Heart right ventricle (tissue), 16 donors: ENCODE measurements around the gene NFE2. TPM values are rescaled to one million over a fixed set of nuclear protein-coding genes. Genes with fewer than 3 reads are reported as not detected.
"Not testable (repeated sequence)": the region's sequence is repeated elsewhere in the genome, so short reads cannot be mapped to it uniquely, and the experiment has no call there.

ENCODE experiments used
- ATAC-seq, 8 donors: fragments of 200-7000 bp; cut with Tn5 transposase; one replicate each; pipeline ENCODE4 v1.9.1; 2020; ENCODE audit warnings: mild to moderate bottlenecking in 8 of 8, moderate library complexity in 8 of 8, moderate number of reproducible peaks in 1 of 8
- DNase-seq, 2 donors: peaks; one replicate each; pipeline ENCODE4 v3.0.0-alpha.2; 2020
- H3K27ac ChIP-seq, 10 donors: fragments of 200-600 bp; sonication (generic) in 2 of 10; one replicate each; pipeline versions ENCODE4 v1.5.0 to v1.8.0; 2020 to 2022; ENCODE audit warnings: mild to moderate bottlenecking in 3 of 10
- H3K27me3 ChIP-seq, 7 donors: fragments of 200-600 bp; one replicate each; pipeline ENCODE4 v1.8.0; 2021 to 2022; ENCODE audit warnings: mild to moderate bottlenecking in 2 of 7
- H3K36me3 ChIP-seq, 9 donors: fragments of 200-600 bp; sonication (generic) in 1 of 9; one replicate each; pipeline versions ENCODE4 v1.5.0 to v1.8.0; 2020 to 2022; ENCODE audit warnings: mild to moderate bottlenecking in 2 of 9
- H3K4me1 ChIP-seq, 9 donors: fragments of 200-600 bp; sonication (generic) in 1 of 9; one replicate each; pipeline versions ENCODE4 v1.5.0 to v1.8.0; 2020 to 2022; ENCODE audit warnings: mild to moderate bottlenecking in 4 of 9
- H3K4me3 ChIP-seq, 10 donors: fragments of 200-600 bp; sonication (generic) in 2 of 10; one replicate each; pipeline versions ENCODE4 v1.5.0 to v1.8.0; 2020 to 2022; ENCODE audit warnings: mild to moderate bottlenecking in 7 of 10, moderate library complexity in 2 of 10
- H3K9me3 ChIP-seq, 11 donors: fragments of 200-600 bp in 10 of 11; sonication (generic) in 2 of 11; one replicate each; pipeline versions ENCODE4 v1.5.0 to v1.8.0; 2013 to 2022; ENCODE audit warnings: mild to moderate bottlenecking in 2 of 11, control low read depth in 1 of 11, moderate library complexity in 1 of 11
- WGBS, 2 donors: extraction: QIAGEN DNeasy Blood & Tissue Kit; methylation state at CpG; one replicate each; pipeline ENCODE4 v1.1.7; 2013; ENCODE audit warnings: inconsistent platforms in 1 of 2; 5-methylcytosine and 5-hydroxymethylcytosine counted together
- intact Hi-C, 10 donors: fragments of 100-400 bp; cut with DNase I; formaldehyde crosslinking; loops; one replicate each; pipeline versions ENCODE4 v1.11.1 to v1.14.2; 2022
- polyA plus RNA-seq, 2 donors: library from polyadenylated mRNA; stranded (reverse); fragments of 200-250 nt; gene quantifications; one replicate each; pipeline ENCODE4 v1.2.3, GENCODE V29; 2013
- total RNA-seq, 10 donors: library from RNA; stranded (reverse); fragmentation: NEBNext Ultra II Directional in 3 of 10; extraction: Animal tissue kit (Norgen Biotek cat#: 25700) in 3 of 10; gene quantifications; one replicate each; pipeline versions ENCODE4 v1.2.1 to v1.2.4, GENCODE V29; 2021 to 2023
- TF ChIP-seq, protein P1 (sequence below), 9 donors: fragments of 200-600 bp; sonication (generic) in 2 of 9; IDR thresholded peaks; one replicate each; pipeline versions ENCODE4 v1.5.0 to v1.8.0; 2021 to 2022; ENCODE audit warnings: antibody characterized with exemption in 9 of 9, mild to moderate bottlenecking in 5 of 9, moderate library complexity in 1 of 9
- donor health status: Arrhythmogenic right ventricular cardiomyopathy.
- donor health status: ischemic (EF 13 %, LVEDD 7.1; RV severe dilation, severe dysfunction).
- donor health status: healthy with polysubstance abuse.
- donor health status: DM: no; HTN: yes; CAD: no.
- donor health status: DM: no; HTN: no; CAD: no.
- donor health status: ischemic (EF 25% LVEDD 6.9; RV normal size, moderate dysfunction).
- donor health status: ischemic (EF 25% LVEDD 5.7; RV mildly dilated, moderate dysfunction).
- donor health status: healthy.
- donor health status: DM: yes; HTN: yes; CAD: no.
- donor health status: Ischemic cardiomyopathy.
- donor health status: ischemic (EF 35%, LVEDD 5.7; RV mildly dilated, moderate dysfunction).
- donor health status: nonischemic (EF 11% LVEDD 7.7; RV severe dilation, severe dysfunction).
- donor health status: DM: yes; HTN: yes; CAD: no.
- donor health status: PGD.
- donor health status: ischemic (EF 29% LVEDD 5.4; RV normal size, mild dysfunction).
- donor health status: nonischemic (EF 23%, LVEDD 6.1; RV moderate dilation, normal function).

NFE2 gene
- total and polyA plus RNA-seq, 12 donors = 0.17 to 1.4 (median 0.50) TPM; not detected in 2

GRCh38 chr12:54282949-54283593 is 17.7 kb downstream of the NFE2 start:
- no peak for ATAC-seq
- no peak for DNase-seq
- Histone ChIP-seq H3K4me3 (peak overlapping the region in 8 of 10 donors; percentile 0 to 88 (median 74)), H3K27me3 (no peaks in the 10 kb centered on the region), H3K4me1 (peaks cover 18 to 76% (median 67%) of the 10 kb centered on the region in 9 donors), H3K27ac (peak overlapping the region in 2 of 10 donors; percentile 33 to 94), H3K36me3 (peaks cover 0 to 68% (median 46%) of the 10 kb centered on the region in 9 donors), H3K9me3 (no peaks in the 10 kb centered on the region)
- intact Hi-C loops = loop anchor here in 4 of 10 donors (5.0 to 10.0 kb wide), 4 partner anchors 39 to 84 kb away; partner anchors contain the start of gene GPR84 (in 1 of the 4)
- TF ChIP-seq, protein P1, sequence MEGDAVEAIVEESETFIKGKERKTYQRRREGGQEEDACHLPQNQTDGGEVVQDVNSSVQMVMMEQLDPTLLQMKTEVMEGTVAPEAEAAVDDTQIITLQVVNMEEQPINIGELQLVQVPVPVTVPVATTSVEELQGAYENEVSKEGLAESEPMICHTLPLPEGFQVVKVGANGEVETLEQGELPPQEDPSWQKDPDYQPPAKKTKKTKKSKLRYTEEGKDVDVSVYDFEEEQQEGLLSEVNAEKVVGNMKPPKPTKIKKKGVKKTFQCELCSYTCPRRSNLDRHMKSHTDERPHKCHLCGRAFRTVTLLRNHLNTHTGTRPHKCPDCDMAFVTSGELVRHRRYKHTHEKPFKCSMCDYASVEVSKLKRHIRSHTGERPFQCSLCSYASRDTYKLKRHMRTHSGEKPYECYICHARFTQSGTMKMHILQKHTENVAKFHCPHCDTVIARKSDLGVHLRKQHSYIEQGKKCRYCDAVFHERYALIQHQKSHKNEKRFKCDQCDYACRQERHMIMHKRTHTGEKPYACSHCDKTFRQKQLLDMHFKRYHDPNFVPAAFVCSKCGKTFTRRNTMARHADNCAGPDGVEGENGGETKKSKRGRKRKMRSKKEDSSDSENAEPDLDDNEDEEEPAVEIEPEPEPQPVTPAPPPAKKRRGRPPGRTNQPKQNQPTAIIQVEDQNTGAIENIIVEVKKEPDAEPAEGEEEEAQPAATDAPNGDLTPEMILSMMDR (IDR thresholded peaks at IDR 0.05) = no peak
- WGBS, 2 donors = 30 to 35% methylated on average over 11 of the region's 11 CpGs

GRCh38 chr12:54281694-54282093 is 19.1 kb downstream of the NFE2 start:
- H3K36me3 ChIP-seq = peaks cover 0 to 55% (median 35%) of the 10 kb centered on the region in 9 donors
- ATAC-seq, H3K27me3 ChIP-seq, H3K9me3 ChIP-seq, DNase-seq: not testable (repeated sequence)
- peaks cover 18 to 77% (median 70%) of the 10 kb centered on the region in 9 donors for H3K4me1 ChIP-seq
- peak overlapping the region; percentile 50 to 88 (median 74) for H3K4me3 ChIP-seq
- 16 to 25% methylated on average over 4 of the region's 4 CpGs for WGBS, 2 donors
- peak overlapping the region in 8 of 10 donors; percentile 84 to 95 (median 92) for H3K27ac ChIP-seq
- intact Hi-C loops = loop anchor here in 5 of 10 donors (2.0 to 10.0 kb wide), 5 partner anchors 41 to 86 kb away; partner anchors contain the start of genes COPZ1 (in 2 of the 5) and GPR84 (in 1 of the 5)

DNA sequence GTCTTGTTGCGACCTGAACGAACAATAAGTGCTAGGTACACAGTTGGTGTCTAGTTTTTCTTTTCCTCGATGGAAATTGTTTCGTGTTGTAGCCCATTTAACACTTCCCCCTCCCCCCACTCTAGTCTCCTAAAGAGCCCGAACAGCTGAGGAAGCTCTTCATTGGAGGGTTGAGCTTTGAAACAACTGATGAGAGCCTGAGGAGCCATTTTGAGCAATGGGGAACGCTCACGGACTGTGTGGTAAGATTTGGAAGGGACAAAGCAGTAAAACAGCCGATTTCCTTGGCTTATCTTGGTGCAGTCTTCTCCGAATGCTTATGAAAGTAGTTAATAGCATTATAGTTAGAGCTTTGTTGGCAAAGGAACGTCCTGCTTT is 19.6 kb downstream of the NFE2 start:
- not testable (repeated sequence) for H3K27me3 ChIP-seq, DNase-seq, H3K9me3 ChIP-seq, ATAC-seq
- peaks cover 0 to 50% (median 30%) of the 10 kb centered on the region in 9 donors for H3K36me3 ChIP-seq
- intact Hi-C loops = loop anchor here in 5 of 10 donors (2.0 to 10.0 kb wide), 5 partner anchors 41 to 86 kb away; partner anchors contain the start of genes COPZ1 (in 2 of the 5) and GPR84 (in 1 of the 5)
- H3K4me3 ChIP-seq = peak overlapping the region; percentile 50 to 88 (median 74)
- WGBS, 2 donors = 1% methylated on average over 10 of the region's 10 CpGs
- H3K4me1 ChIP-seq = peaks cover 18 to 76% (median 65%) of the 10 kb centered on the region in 9 donors
- peak overlapping the region; percentile 84 to 95 (median 92) for H3K27ac ChIP-seq

- Histone ChIP-seq H3K4me3 (peak within 1 kb of the TSS; percentile 50 to 88 (median 74)), H3K36me3 (peaks cover 0 to 44% (median 26%) of the 10 kb centered on the region in 9 donors), H3K4me1 (peaks cover 14 to 70% (median 59%) of the 10 kb centered on the region in 9 donors), H3K27ac (peak within 1 kb of the TSS; percentile 84 to 95 (median 92)), H3K9me3 (no peaks in the 10 kb centered on the region), H3K27me3 (no peaks in the 10 kb centered on the region)
- TF ChIP-seq, protein P1 (IDR thresholded peaks at IDR 0.05) = no peak
- 0% methylated on average over 48 of the region's 48 CpGs for WGBS, 2 donors
- ATAC-seq = peak; percentile 90 to 95 (median 94)
- intact Hi-C loops = loop anchor here in 5 of 10 donors (1.0 to 10.0 kb wide), 6 partner anchors 21 to 87 kb away; partner anchors contain the start of genes COPZ1 (in 2 of the 5) and GPR84 (in 1 of the 5)
- DNase-seq = peak; percentile 85 to 99
Observed at GRCh38 chr12:54280468-54281260, 20.2 kb downstream of the NFE2 start, which contains the start of gene HNRNPA1. Gene HNRNPA1, plus strand, starts transcription at chr12:54280726. Its CDS starts 82 bp downstream, at chr12:54280808.
